ENCODE measurements around the gene FAM219B. TPM values are rescaled to one million over a fixed set of nuclear protein-coding genes. Genes with fewer than 3 reads are reported as not detected.

Gene FAM219B
- total and polyA plus RNA-seq, 2 of the 4 experiments (the other 2 are of a cell fraction) = 24.9 to 48.7 TPM

DNA sequence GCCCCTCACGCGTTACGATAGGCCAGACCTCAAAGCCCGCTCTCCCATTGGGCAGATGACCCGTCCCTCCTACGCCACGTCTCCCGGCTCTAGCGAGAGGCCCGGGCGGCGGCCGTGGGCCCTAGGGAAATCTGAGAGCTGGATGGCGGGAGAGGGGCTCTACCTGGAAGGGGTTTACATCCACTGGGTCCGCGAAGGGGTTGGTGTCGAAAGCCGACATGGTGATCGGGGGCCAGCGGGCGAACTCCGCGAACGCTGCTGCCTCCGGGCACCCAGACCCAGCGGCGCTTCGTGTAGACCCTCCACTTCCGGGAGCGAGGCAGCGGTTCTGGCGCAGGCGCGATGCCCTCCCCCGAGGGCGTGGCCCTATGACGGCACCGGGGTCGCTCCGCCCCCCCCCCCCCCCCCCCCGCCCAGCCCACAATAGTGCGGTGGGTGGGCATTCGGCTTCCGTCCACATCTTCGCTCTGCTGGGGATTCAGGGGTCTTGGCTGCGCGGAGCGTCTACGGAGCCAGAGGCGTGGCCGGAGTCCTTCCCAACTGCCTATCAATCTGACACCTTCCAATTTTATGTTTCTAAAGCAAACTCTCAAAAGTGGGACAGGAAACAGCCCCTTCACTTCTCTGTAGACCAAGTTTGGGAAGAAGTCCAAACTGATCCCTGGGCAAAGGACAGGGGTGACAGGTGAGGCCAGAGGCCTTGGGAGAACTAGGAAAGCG, 33.5 kb downstream of the FAM219B start, which contains the start of gene SCAMP2:
Gene SCAMP2, minus strand, starts transcription at position 330 of the 720 bp plus-strand sequence. Its CDS starts 110 bp downstream, at position 220.
- Histone ChIP-seq H2AFZ (replicated peaks; ENCODE audit: low read length, poor library complexity) (peak within 1 kb of the TSS; percentile 98), H3K79me1 (ENCODE audit: low read depth in 1 of 2, low read length in 2 of 2) (peaks cover 13 to 52% of the 10 kb centered on the region in 2 experiments; a peak in 3 of 4 replicates), H2AK9ac (replicated peaks; ENCODE audit: low read depth, low read length, poor library complexity) (peak within 1 kb of the TSS; percentile 98), H4K5ac (ENCODE audit: low read depth, low read length) (peak within 1 kb of the TSS; percentile 92), H3K27ac (ENCODE audit: insufficient read depth, low read length) (peak within 1 kb of the TSS; percentile 88), H2BK15ac (ENCODE audit: low read depth, low read length) (peak within 1 kb of the TSS; percentile 68; the same call in 1 of the 3 replicates), H3K23ac (ENCODE audit: low read depth, low read length) (peak within 1 kb of the TSS; percentile 90; the same call in 1 of the 2 replicates), H2AK5ac (ENCODE audit: low read depth, low read length) (peak within 1 kb of the TSS; percentile 92), H3K27me3 (ENCODE audit: control insufficient read depth, insufficient read depth, low read length) (no peaks in the 10 kb centered on the region), H2BK120ac (ENCODE audit: low read depth, low read length) (peak within 1 kb of the TSS; percentile 77), H3K56ac (ENCODE audit: extremely low read depth, insufficient read depth, low read length) (peak within 1 kb of the TSS; percentile 67), H3K4me1 (ENCODE audit: control insufficient read depth, insufficient read depth, low read length) (peaks cover 15% of the 10 kb centered on the region), H3K4ac (ENCODE audit: low read depth, low read length) (peak within 1 kb of the TSS; percentile 96), H3K9me3 (ENCODE audit: control insufficient read depth, insufficient read depth, low read length) (no peaks in the 10 kb centered on the region), H3K4me3 (ENCODE audit: insufficient read depth, low read depth, low read length) (peak within 1 kb of the TSS; percentile 80), H3K36me3 (ENCODE audit: control insufficient read depth, insufficient read depth, low read length) (peaks cover 2% of the 10 kb centered on the region), H4K8ac (ENCODE audit: low read depth in 2 of 2, low read length in 2 of 2) (peak within 1 kb of the TSS; percentile 95 to 98), H2BK5ac (ENCODE audit: low read depth, low read length, poor library complexity, severe bottlenecking) (peak within 1 kb of the TSS; percentile 88), H4K20me1 (ENCODE audit: insufficient read depth, low read length) (peaks cover 39% of the 10 kb centered on the region), H3K14ac (replicated peaks; ENCODE audit: low read depth, low read length) (peak within 1 kb of the TSS; percentile 96), H3K18ac (ENCODE audit: low read depth, low read length) (peak within 1 kb of the TSS; percentile 80), H3K9me1 (ENCODE audit: insufficient read depth, low read length) (peaks cover 21% of the 10 kb centered on the region), H3K4me2 (ENCODE audit: low read depth, low read length) (peak within 1 kb of the TSS; percentile 86), H4K91ac (ENCODE audit: insufficient read depth, low read depth, low read length) (peak within 1 kb of the TSS; percentile 91), H3K9ac (ENCODE audit: low read depth, low read length) (peak within 1 kb of the TSS; percentile 81), H2BK20ac (ENCODE audit: low read depth, low read length) (peak within 1 kb of the TSS; percentile 22; the same call in 1 of the 2 replicates)
- in situ Hi-C loops (cut with MboI; ENCODE audit: low sequenced_read_pairs) = no loop called here
- DNase-seq = peak; percentile 94
- dilution Hi-C loops (cut with HindIII; ENCODE audit: low sequenced_read_pairs, unreplicated experiment) = no loop called here
- ChIA-PET CTCF (no interaction called here), POLR2A (ENCODE audit: unreplicated experiment) (interaction anchor here (1.0 kb wide), 1 partner anchor 65 kb away, joined by 4 read pairs; no protein-coding TSS in a partner anchor)
- no TSS peak for BruUV-seq (replicated peaks)
- ATAC-seq (ENCODE audit: low read depth) = peak; percentile 99
- intact Hi-C loops (cut with micrococcal nuclease) = no loop called here
- TF ChIP-seq, protein P1, sequence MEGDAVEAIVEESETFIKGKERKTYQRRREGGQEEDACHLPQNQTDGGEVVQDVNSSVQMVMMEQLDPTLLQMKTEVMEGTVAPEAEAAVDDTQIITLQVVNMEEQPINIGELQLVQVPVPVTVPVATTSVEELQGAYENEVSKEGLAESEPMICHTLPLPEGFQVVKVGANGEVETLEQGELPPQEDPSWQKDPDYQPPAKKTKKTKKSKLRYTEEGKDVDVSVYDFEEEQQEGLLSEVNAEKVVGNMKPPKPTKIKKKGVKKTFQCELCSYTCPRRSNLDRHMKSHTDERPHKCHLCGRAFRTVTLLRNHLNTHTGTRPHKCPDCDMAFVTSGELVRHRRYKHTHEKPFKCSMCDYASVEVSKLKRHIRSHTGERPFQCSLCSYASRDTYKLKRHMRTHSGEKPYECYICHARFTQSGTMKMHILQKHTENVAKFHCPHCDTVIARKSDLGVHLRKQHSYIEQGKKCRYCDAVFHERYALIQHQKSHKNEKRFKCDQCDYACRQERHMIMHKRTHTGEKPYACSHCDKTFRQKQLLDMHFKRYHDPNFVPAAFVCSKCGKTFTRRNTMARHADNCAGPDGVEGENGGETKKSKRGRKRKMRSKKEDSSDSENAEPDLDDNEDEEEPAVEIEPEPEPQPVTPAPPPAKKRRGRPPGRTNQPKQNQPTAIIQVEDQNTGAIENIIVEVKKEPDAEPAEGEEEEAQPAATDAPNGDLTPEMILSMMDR (conservative IDR thresholded peaks at IDR 0.05; ENCODE audit: low read depth, low read length) = no peak
- TF ChIP-seq, protein P2, sequence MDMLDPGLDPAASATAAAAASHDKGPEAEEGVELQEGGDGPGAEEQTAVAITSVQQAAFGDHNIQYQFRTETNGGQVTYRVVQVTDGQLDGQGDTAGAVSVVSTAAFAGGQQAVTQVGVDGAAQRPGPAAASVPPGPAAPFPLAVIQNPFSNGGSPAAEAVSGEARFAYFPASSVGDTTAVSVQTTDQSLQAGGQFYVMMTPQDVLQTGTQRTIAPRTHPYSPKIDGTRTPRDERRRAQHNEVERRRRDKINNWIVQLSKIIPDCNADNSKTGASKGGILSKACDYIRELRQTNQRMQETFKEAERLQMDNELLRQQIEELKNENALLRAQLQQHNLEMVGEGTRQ (IDR thresholded peaks at IDR 0.05; ENCODE audit: low read depth, low read length) = peak; percentile 8; the same call in 1 of the 2 replicates
- peak; percentile 94 for TF ChIP-seq POLR2A (IDR thresholded peaks at IDR 0.05; ENCODE audit: low read depth, low read length)
- 1% methylated on average over 15 of the region's 52 CpGs; no CpG with 5 or more reads in 1 of the 2 experiments for WGBS, 2 experiments (ENCODE audit: extremely low coverage in 2 of 2, insufficient read length in 1 of 2)
